GM12864 (cell line): ENCODE data around the gene CCDC146.
"Not testable (repeated sequence)": the region's sequence is repeated elsewhere in the genome, so short reads cannot be mapped to it uniquely, and the experiment has no call there.

ENCODE experiments used
- DNase-seq: peaks from one replicate; pipeline ENCODE4 v3.0.0-alpha.2; 2011; ENCODE audit warnings: low read depth
- H3K4me3 ChIP-seq: 2 replicates; pipeline ENCODE4 v1.5.1; 2011; ENCODE audit warnings: mild to moderate bottlenecking, low read depth, low read length, control low read depth
- TF ChIP-seq, protein P1 (sequence below): IDR thresholded peaks from 2 replicates; pipeline ENCODE4 v1.5.1; 2011; ENCODE audit warnings: low read depth, mild to moderate bottlenecking, moderate library complexity, low read length, control low read depth, inconsistent platforms; ENCODE audit errors: missing control alignments

The CCDC146 gene

DNA sequence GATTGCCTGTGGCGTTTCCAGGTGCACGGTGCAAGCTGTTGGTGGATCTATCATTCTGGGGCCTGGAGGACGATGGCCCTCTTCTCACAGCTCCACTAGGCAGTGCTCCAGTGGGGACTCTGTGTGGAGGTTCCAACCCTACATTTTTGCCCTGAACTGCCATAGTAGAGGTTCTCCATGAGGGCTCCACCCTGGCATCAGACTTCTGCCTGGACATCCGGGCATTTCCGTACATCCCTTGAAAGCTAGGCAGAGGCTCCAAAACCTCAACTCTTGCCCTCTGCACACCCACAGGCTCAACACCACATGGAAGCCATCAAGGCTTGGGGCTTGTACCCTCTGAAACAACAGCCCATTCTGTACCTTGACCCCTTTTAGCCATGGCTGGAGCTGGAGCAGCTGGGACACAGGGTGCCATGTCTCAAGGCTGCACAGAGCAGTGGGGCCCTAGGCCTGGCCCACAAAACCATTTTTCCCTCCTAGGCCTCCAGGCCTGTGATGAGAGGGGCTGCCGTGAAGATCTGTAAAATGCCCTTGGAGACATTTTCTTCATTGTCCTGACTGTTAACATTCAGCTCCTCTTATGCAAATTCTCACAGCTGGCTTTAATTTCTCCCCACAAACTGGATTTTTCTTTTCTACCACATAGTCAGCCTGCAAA lies 87.2 kb downstream of the CCDC146 start:
- H3K4me3 ChIP-seq = no peak overlapping the region
- no peak for DNase-seq
- TF ChIP-seq, protein P1, sequence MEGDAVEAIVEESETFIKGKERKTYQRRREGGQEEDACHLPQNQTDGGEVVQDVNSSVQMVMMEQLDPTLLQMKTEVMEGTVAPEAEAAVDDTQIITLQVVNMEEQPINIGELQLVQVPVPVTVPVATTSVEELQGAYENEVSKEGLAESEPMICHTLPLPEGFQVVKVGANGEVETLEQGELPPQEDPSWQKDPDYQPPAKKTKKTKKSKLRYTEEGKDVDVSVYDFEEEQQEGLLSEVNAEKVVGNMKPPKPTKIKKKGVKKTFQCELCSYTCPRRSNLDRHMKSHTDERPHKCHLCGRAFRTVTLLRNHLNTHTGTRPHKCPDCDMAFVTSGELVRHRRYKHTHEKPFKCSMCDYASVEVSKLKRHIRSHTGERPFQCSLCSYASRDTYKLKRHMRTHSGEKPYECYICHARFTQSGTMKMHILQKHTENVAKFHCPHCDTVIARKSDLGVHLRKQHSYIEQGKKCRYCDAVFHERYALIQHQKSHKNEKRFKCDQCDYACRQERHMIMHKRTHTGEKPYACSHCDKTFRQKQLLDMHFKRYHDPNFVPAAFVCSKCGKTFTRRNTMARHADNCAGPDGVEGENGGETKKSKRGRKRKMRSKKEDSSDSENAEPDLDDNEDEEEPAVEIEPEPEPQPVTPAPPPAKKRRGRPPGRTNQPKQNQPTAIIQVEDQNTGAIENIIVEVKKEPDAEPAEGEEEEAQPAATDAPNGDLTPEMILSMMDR = no peak

DNA sequence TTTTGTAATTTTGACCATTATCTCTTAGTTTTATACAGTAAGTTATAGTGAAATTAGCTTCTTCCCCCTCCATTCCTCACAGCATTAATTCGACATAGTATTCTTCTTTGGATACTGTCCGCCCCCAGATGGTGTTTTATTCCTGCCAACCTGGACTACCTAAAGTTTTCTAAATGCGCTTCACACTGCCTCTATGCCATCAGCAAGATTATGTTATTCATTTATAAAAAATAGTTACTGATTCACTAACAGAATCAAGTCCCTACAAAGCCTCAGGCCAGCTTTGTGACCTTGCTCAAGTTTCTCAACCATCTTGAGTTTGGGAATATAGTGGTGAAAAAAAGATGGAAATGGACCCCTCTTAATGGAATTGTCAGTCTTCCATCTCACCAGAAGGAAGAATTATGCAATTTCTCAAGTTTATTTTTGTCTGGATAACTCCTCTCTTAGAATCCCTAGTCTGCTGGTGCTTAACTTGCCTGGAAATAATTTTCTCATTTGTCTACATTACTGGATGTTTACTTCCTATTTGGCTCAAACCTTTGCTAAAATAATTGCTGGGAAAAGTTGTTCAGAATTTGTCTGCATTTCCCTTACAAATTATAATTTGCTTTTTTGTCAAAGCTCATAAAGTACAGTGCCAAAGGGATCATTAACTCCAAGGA lies 93.9 kb downstream of the CCDC146 start:
- DNase-seq = no peak
- TF ChIP-seq, protein P1 = no peak
- H3K4me3 ChIP-seq = no peak overlapping the region

DNA sequence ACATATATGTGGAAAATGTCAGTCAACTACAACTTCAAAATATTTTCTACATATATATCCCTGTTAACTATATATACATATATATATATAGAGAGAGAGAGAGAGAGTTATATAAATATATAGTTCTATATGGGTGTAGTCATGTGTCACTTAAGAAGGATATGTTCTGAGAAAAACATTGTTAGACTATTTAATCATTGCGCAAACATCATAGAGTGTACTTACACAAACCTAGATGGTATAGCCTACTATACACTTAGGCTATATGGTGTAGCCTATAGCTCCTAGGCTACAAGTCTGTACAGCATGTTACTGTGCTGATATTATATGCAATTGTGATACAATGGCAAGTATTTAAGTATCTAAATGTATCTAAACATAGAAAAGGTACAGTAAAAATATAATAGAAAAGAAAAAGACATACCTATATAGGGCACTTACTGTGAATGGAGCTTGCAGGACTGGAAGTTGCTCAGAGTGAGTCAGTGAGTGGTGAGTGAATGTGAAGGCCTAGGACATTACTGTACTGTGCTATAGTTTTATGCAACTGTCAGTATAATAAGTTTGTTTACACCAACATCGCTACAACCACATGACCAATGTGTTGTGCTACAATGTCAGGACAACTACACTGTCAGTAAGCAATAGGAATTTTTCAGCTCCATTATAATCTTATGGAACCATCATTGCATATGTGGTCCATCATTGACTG lies 95.2 kb downstream of the CCDC146 start:
- TF ChIP-seq, protein P1 = no peak
- DNase-seq = no peak
- no peak overlapping the region for H3K4me3 ChIP-seq

DNA sequence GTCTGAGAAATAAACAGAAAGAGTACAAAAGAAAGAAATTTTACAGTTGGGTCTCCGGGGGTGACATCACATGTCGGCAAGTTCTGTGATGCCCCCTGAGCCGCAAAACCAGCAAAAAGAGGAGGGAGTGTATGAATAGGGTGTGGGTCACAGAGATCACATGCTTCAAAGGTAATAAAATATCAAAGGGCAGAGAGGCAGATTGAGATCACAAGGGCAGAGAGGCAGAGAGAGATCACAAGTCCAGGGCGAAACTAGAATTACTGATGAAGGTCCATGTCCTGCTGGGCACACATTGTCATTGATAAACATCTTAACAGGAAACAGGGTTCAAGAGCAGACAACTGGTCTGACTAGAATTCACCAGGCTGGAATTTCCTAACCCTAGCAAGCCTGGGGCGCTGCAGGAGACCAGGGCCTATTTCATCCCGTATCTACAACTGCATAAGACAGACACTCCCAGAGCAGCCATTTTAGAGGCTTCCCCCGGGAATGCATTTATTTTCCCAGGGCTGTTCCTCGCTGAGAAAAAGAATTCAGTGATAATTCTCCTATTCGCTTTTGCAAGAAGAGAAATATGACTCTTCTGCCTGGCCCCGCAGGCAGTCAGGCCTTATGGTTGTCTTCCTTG lies 97.4 kb downstream of the CCDC146 start:
- not testable (repeated sequence) for DNase-seq, H3K4me3 ChIP-seq

DNA sequence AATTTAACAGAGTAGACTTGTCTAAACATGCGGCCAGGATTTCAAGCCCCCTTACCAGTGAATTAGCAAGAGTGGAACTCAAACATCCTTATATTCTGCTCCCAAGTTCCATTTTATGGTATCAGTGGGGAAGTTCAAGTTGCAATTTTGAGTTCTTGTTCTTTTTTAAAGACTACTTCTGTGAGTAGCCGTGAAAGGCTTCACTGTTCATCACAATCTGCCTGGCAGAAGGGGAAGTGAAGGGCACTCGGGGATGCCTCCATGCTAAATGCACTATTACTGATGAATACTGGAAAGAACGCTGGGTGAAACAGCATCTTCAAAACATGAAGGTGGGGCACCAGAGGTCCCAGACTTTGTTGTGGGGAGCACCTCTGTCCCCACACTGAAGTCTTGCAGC lies 99.7 kb downstream of the CCDC146 start:
- TF ChIP-seq, protein P1 = no peak
- no peak for DNase-seq
- no peak overlapping the region for H3K4me3 ChIP-seq

DNA sequence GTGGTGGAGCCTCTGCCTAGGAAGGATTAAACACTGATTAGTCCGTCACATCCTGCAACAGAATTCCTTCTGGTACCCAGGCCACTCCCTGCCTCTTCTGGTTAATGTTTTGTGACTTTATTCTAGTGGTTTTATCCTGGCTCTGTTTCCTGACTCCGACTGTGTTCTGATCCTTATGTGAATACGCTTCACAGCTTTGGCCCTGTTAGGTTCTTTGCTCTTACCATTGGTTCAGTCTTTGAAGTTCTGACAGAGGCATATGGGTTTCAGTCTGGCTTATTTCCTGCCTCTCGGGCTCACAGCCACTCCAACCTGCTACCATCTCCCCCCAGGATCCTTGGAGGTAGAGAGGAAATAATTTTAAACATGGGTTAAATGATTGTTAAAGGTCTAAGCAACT lies 100.4 kb downstream of the CCDC146 start:
- H3K4me3 ChIP-seq = no peak overlapping the region
- no peak for DNase-seq
- TF ChIP-seq, protein P1 = no peak

DNA sequence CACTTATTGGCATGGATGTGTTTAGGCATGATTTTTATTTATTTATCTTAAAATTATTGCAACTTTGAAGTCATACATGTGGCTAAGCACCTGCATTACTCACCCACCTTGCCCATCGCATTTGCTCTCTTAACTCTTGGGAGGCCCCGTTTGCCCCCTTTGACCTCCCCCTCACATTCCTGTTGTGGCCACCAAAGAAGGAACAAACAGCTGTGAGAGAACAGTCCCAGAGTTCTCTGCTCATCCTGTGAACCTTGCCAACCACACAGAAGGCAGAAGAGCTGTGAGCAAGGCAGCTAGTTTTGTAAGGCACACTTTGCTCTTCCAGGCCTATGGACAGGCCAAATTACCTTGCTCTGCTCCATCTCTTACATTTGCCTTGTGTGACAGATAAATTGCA lies 100.8 kb downstream of the CCDC146 start:
- H3K4me3 ChIP-seq = no peak overlapping the region
- TF ChIP-seq, protein P1 = no peak
- DNase-seq = no peak
